NCI-H1105 treated with DMSO at 0.1 percent for 48 hours (cell line): ENCODE results near the gene STPG4.

Experiments
- DNase-seq: peaks from one replicate; lab custom pipeline; 2025; lab: John Stamatoyannopoulos, UW

The STPG4 gene

GRCh38 chr2:47072018-47072691, 83.0 kb downstream of the STPG4 start:
- no peak for DNase-seq

DNA sequence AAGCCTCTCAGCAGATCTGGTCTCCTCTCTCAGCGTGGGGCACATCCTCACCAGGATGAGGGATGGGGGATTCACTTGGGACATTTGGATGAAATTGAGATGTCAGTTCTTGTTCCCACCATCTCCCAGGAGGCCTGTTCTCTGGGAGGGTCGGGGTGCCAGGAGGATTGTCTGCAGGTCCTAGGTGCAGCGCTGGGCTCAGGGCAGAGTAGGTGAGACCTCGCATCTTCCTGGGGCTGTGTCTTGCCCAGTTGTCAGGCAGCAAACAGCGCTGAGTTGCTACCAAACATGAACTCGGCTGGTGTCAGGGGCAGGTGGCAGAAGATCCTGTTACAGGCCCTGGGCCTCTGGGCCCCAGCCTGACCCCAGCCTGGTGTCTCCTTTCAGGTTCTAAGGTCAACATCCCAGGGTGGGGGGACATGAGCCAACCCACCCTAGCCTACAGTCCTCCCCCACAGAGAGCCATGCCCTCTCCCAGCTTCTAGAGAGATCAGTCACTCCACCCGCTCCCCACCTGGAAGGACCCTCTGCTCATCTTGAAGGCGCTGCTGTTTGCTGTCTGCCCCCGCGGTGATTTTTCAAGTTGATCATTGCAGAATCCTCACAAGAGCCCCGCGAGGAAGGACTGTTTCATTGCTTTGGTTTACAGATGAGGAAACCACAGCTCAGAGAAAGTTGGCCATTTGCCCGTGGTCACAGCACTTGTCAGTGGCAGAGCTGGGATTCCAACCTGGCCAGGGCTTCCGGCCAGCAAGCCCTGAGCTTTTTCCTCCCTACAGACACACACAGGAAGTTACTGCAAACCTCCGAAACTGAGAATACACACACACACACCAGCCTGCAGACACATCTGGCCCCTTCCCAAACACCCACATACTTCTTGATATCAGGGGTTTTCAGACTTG, 83.9 kb downstream of the STPG4 start:
- DNase-seq: no peak

DNA sequence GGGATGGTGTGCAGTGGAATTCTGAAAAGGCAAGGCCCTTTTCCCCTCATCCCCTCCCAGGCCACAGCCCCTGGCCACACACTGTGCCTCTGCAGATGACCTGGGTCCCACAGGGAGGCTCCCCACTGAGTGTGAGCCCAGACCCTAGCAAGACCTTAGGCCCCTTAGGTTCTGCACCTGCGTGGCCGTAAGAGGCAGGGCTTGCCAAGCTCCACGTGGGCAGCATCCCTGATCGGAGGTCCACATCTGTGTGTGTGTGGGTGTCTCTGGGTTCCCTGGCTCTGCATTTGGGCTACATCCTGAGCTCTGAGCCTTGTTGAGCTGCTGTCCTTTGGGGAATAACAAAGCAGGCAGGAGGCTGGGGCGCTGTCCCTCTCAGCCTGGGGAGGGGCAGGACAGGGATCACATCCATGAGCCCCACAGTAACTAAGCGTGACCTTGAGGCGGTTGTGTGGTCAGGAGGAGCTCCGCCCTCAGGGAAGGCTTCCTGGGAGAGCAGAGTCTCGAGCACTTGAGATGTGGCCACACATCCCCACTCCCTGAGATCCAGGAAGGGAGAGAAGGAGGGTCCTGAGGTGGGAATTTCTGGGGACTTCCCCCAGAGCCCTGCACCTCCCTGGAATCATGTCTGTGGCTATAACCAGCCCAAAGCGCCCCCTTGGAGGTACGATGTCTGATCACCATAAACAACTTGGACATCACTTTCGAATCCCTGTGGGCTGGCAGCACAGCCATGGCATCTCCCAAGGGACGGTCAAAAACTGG, 84.8 kb downstream of the STPG4 start:
- no peak for DNase-seq

- DNase-seq: no peak
Observed at GRCh38 chr2:47069628-47070154, 85.4 kb downstream of the STPG4 start.

DNA sequence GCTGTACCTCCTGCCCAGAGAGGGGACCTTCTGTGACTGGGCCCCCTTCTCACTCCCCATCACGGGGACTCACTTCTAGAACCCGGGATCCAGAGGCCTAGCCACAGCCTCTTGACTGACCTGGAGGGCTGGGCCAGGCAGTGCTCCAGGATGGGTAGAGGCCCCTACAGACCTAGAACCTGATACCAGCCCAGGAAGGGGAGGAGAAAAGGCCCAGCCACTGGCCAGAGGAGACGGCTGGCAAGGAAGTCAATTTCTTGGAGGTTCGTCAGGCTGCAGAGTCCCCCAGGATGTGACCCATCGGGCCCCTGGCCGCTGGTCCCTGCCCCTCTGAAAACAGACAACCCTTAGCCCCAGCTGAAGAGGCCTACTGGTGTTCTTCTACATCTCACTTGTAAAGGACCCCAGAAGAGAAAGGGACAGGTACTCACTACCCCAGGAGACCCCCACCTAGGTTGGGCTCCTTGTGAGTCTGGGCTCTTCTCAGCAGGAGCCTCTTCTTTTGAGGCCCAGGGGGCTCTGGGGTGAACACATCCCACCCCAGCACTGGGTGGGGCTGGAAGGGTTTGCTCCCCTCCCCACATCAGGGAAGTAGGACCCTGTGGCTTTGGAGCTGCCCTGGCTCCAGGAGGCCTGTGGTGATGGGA, 86.0 kb downstream of the STPG4 start:
- no peak for DNase-seq

DNA sequence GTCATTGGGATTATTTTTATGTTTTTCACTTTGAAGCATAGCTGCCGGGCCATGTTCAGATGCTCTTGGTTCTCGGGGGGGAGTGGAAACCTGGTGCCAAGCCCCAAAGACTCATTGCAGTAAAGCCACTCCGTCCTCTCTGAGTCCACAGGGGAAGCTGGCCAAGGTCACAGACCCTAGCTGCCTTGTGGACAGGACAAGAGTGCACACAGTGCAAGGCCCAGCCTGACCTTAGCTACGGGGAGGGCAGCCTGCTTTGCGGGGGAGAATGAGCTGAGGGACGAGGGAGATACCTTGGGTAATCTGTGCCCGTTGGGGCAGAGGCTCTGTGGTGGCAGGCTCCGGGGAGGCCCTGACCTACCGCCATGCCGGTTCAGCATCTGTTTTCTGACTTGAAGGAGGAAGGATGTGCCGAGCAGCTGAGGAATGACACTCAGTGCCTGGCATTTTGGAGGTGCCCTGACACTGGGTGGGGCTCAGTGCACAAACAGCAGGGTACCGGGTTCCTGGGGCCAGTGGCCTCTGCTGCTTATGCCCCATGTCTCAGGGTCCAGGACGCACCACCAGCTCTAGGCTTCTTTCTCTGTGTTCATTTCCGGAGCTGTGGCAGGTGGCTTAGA, 87.2 kb downstream of the STPG4 start:
- DNase-seq: no peak

DNA sequence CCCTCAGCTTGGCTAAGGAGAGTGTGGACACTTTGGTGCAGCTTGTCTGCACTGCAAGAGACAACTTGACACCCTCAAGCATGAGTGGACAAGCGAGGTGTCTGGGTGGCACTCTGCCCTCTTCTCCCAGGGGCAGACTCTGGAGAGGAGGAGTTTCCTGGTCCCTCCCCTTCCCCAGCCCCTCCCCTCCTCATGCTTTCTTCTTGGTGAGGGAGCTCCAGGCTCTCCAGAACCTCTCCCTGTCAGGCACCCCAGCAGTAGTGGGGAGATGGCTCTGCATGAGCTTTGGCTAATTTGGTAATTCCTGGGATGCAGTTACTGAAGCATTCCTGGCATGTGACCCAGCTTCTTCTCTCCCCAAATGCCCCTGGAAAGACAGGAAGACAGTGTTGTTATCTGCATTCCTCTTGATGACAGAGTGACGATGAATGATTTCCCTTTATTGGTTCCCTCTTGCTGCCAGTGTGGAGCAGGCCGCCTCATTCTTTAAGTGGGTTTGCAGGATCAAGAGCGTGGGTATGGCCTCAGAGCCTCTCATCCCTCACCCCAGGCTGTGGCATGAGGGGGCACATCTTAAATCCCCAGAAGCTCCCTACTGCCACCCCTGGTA, 89.2 kb downstream of the STPG4 start:
- no peak for DNase-seq

GRCh38 chr2:47065343-47065742, 89.8 kb downstream of the STPG4 start:
- no peak for DNase-seq

DNA sequence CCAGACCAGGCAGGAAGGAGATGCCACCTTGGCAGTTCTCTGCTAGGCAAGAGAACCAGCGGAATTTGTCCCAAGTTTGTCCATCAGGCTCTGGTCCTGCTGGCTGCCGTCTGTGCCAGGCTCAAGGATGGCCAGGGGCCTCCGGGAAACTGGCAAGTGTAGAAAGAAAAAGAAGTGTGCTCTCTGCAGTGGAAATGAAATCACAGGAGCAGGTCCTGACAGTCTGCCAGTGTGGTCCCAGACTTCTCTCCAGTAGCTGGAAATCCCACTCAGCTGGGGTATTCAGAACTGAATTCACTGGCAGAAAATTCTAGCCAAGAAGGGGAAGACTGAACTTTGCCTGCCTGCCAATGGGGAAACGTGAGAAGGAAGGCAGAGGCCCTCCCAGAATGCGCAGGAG, 91.0 kb downstream of the STPG4 start:
- DNase-seq: no peak

DNA sequence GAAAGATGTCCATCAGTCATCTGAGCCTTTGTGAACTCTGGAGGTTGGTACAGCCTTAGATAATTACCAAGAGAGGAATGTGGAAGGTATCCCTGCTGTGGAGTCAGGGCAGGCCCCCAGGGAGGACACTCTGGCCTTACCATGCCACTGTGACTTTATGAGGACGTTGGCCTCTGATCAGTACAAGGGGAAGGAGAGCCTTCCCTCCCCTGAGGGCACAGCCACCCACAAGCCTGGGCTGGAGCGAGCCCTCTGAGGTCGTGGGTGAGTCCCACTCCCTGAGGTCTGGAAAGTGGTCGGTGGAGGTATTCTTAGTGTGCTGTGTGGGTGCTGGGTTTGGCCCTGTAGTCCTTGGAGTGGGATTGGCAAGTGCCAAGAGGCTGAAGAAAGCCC, 91.6 kb downstream of the STPG4 start:
- DNase-seq: no peak

GRCh38 chr2:47062681-47063537, 92.2 kb downstream of the STPG4 start:
- no peak for DNase-seq

GRCh38 chr2:47061944-47062678, 93.0 kb downstream of the STPG4 start:
- no peak for DNase-seq

GRCh38 chr2:47060652-47061170, 94.4 kb downstream of the STPG4 start:
- DNase-seq: no peak

DNA sequence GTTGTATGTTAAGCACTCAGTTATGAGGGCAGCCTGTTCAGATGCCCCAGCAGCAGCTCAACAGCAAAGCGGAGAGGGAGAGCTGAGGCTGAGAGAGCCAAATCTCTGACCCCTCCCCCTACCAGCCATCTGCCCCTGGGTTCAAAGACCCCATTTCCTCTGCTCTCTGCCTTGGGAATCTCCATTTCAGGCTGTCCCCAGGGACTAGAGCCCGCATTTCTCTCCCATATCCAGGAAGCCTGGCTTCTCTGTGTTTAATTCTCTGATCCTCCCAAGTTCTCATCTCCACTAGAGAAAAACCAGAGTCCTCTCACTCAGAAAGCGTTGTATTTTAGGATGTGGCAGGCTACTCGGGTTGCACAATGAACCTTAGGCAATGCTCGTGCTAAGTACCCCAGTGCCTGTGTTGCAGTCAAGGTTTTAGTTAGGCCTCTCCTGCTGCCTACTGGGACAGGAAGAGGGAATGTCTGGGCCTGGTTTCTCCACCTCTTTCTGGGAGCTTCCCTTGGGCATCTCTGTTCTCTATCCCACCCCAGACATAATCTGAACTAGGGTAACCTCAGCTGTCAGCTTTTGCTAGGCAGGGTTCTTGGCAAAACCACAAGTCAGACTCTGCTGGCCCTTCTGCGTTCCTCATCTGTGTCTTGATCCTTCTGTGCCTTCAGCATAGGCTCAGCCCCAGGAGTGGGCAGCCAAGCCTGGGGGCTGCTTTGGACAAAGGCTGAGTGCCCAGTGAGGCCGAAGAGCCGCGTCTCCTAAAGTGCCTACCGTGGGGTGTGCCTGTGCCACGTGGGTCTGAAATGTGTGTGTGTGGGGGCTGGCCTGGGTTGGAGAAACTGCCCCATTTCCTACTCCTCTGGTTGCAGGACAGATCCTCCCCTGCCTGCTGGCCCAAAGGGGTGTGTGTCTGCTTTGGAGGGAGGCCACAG, 96.8 kb downstream of the STPG4 start:
- DNase-seq: no peak

DNA sequence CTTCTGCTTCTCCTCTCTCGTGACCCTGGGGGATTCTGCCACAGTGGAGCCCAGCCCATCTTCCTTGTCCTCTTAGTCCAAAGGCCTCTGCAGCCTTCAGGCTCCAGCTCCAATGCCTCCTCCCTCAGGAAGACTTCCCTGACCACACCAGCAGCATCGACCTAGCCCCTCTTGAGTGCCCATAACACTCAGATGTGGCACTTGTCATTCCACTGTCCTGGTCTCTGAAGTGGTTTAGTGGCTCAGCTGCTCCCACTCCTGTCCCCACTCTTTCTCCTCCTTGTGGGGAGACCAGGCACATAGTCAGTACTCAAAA, 97.5 kb downstream of the STPG4 start:
- no peak for DNase-seq

GRCh38 chr2:47056868-47057686, 98.0 kb downstream of the STPG4 start:
- no peak for DNase-seq

DNA sequence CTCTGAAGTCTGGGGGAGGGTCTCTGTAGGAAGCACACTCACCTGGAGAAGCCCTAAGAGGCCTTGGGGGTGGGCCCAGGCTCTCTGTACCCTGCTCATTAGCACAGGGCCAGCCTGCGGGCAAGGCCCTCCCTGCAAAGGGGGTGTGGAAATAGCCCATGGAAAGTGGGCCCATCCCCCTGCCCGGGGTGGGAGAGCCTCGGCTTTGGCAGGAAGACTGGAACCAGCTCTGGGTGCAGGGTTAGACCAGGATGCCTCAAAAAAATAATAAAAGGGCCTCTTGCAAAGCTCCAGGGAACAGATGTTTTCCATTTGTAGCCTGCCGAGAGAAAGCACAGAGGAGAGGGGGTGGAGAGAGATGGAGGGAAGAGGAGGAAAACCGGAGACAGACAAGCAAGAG, 98.7 kb downstream of the STPG4 start:
- DNase-seq: no peak
